ENCODE measurements around the gene KIF7. TPM values are rescaled to one million over a fixed set of nuclear protein-coding genes. Genes with fewer than 3 reads are reported as not detected.
A peak's percentile ranks its signal among the peaks of the same experiment; 100 is the strongest.

The KIF7 gene
- total RNA-seq, 4 donors from 2014 or later = 10.8 to 23.6 (median 18.9) TPM

DNA sequence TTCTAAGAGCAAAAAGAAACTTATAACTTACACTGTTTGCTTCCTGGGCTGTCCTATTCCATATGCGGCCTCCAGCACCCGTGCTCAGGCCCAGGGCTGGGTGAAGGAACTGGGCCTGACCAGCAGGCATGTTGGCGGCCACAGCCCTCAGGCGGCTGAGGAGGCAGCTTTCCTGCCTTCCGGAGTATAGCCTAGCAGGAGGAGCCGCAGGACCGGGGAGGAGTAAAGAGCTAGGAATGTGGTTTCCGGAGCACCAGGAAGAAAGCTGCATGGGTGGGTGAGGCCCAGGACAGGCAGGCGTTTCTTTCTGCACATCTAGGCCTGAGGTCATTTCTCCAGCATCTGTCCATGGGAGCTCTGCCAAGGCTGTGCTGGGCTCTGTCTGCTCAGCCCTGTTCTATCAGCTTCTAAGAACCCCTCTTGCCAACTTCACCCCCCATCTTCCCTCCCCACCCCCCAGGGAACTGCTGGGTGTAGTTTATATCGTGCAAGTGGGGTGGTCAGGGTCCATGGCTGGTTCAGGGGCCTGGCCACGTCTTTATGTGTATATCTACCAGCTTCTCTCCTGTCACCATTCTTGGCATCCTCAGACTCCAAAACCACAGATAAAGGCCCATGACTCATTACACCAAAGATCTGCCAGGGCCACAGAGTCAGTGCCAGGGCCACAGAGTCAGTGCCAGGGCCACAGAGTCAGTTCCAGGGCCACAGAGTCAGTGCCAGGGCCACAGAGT is 7.8 kb upstream of the KIF7 start:
- H3K27me3 ChIP-seq = no peaks in the 10 kb centered on the region
- TF ChIP-seq, protein P1, sequence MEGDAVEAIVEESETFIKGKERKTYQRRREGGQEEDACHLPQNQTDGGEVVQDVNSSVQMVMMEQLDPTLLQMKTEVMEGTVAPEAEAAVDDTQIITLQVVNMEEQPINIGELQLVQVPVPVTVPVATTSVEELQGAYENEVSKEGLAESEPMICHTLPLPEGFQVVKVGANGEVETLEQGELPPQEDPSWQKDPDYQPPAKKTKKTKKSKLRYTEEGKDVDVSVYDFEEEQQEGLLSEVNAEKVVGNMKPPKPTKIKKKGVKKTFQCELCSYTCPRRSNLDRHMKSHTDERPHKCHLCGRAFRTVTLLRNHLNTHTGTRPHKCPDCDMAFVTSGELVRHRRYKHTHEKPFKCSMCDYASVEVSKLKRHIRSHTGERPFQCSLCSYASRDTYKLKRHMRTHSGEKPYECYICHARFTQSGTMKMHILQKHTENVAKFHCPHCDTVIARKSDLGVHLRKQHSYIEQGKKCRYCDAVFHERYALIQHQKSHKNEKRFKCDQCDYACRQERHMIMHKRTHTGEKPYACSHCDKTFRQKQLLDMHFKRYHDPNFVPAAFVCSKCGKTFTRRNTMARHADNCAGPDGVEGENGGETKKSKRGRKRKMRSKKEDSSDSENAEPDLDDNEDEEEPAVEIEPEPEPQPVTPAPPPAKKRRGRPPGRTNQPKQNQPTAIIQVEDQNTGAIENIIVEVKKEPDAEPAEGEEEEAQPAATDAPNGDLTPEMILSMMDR (IDR thresholded peaks at IDR 0.05) = no peak
- TF ChIP-seq EP300 (IDR thresholded peaks at IDR 0.05) = no peak
- TF ChIP-seq POLR2AphosphoS5 (IDR thresholded peaks at IDR 0.05) = peak in 1 of 2 donors; percentile 34
- no peak for TF ChIP-seq POLR2A (IDR thresholded peaks at IDR 0.05; ENCODE audit: low read depth)
- intact Hi-C loops (cut with DNase I) = no loop called here
- peaks cover 22 to 31% (median 23%) of the 10 kb centered on the region in 4 donors for H3K4me1 ChIP-seq
- WGBS = 50% methylated on average over 7 of the region's 11 CpGs
- H3K36me3 ChIP-seq = no peaks in the 10 kb centered on the region
- H3K4me3 ChIP-seq = peak overlapping the region in 1 of 4 donors; percentile 21
- no peak for DNase-seq (ENCODE audit: extremely low spot score)
- peak overlapping the region; percentile 39 to 69 (median 48) for H3K27ac ChIP-seq (replicated peaks in 1 of 4)
- H3K9me3 ChIP-seq = no peaks in the 10 kb centered on the region

DNA sequence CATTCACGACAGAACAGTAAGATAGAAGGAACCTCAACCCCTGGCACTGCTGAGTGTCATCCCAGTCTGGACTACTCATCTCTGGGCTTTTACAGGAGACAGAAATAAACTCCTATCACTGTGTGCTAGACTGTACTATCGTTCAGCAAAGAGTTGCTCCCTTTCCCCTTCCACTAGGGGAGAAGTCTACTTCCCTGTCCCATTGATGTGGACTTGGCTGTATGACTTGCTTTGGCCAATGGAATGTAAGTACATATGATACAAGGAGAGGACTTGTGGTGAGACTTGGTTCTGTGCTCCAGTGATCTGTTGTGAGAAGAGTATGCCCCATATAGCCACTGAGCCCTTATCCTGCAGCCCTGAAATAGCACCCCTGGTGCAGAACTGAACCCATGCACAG is 5.3 kb upstream of the KIF7 start:
- Histone ChIP-seq H3K36me3 (no peaks in the 10 kb centered on the region), H3K4me3 (no peak overlapping the region), H3K9me3 (no peaks in the 10 kb centered on the region), H3K27me3 (no peaks in the 10 kb centered on the region), H3K4me1 (peaks cover 17 to 25% (median 20%) of the 10 kb centered on the region in 4 donors), H3K27ac (replicated peaks in 1 of 4) (no peak overlapping the region)
- intact Hi-C loops (cut with DNase I) = no loop called here
- WGBS = 96% methylated on average over 2 of the region's 2 CpGs
- no peak for DNase-seq (ENCODE audit: extremely low spot score)
- TF ChIP-seq POLR2A (IDR thresholded peaks at IDR 0.05; ENCODE audit: low read depth) (no peak), POLR2AphosphoS5 (IDR thresholded peaks at IDR 0.05) (no peak), EP300 (IDR thresholded peaks at IDR 0.05) (no peak)
- TF ChIP-seq, protein P1 (IDR thresholded peaks at IDR 0.05) = no peak

DNA sequence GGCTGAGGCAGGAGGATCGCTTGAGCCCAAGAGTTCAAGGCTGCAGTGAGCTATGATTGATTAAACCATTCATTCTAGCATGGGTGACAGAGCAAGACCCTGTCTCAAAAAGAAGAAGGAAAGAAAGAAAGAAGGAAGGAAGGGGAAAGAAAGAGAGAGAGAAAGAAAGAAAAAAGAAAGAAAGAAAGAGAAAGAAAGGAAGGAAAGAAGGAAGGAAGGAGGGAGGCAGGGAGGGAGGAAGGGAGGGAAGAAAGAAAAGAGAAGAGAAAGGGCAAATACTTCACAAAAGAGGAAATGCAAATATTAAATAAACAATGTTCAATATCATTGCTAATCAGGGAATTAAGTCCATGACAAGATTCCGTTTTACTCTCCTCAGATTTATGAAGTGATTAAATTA is 4.0 kb upstream of the KIF7 start:
- intact Hi-C loops (cut with DNase I) = no loop called here
- Histone ChIP-seq H3K27me3 (peaks cover 0 to 10% (median 0%) of the 10 kb centered on the region in 4 donors), H3K36me3 (no peaks in the 10 kb centered on the region), H3K4me3 (no peak overlapping the region), H3K9me3 (no peaks in the 10 kb centered on the region), H3K4me1 (peaks cover 15 to 27% (median 20%) of the 10 kb centered on the region in 4 donors), H3K27ac (replicated peaks in 1 of 4) (no peak overlapping the region)
- TF ChIP-seq POLR2AphosphoS5 (IDR thresholded peaks at IDR 0.05) (no peak), EP300 (IDR thresholded peaks at IDR 0.05) (no peak), POLR2A (IDR thresholded peaks at IDR 0.05; ENCODE audit: low read depth) (no peak)
- TF ChIP-seq, protein P1 (IDR thresholded peaks at IDR 0.05) = no peak
- 88% methylated on average over 2 of the region's 2 CpGs for WGBS
- DNase-seq (ENCODE audit: extremely low spot score) = no peak

DNA sequence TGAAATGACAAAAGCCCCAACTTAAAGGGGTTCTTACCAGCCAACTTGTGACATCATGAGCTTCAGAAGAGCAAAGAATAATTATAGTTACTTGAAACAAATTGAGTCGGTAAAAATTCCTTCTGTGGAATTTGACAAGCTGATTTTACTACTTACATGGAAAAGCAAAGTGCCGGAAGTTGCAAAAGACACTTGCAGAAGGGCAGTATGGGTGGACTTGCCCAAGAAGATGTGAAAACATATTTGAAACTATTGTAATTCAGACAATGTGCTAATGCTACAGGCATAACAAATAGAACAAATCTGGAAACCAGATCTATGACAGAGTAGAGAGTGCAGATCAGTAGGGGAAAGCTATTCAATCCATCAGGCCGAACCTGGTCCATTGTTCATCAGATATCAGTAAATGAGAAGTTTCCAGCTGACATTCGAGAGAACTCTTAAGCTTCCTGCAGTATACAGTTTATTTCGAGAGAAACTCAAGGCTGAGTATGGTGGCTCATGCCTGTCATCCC is 2.5 kb upstream of the KIF7 start:
- 91% methylated on average over 5 of the region's 5 CpGs for WGBS
- peaks cover 0 to 11% (median 0%) of the 10 kb centered on the region in 4 donors for H3K27me3 ChIP-seq
- intact Hi-C loops (cut with DNase I) = no loop called here

More for the DNA sequence above, 2.5 kb upstream of the KIF7 start:
- no peak for DNase-seq (ENCODE audit: extremely low spot score)
- Histone ChIP-seq H3K4me3 (no peak overlapping the region), H3K9me3 (no peaks in the 10 kb centered on the region), H3K4me1 (peaks cover 12 to 37% (median 21%) of the 10 kb centered on the region in 4 donors), H3K36me3 (no peaks in the 10 kb centered on the region), H3K27ac (replicated peaks in 1 of 4) (no peak overlapping the region)
- TF ChIP-seq POLR2A (IDR thresholded peaks at IDR 0.05; ENCODE audit: low read depth) (no peak), EP300 (IDR thresholded peaks at IDR 0.05) (no peak), POLR2AphosphoS5 (IDR thresholded peaks at IDR 0.05) (no peak)
- TF ChIP-seq, protein P1 (IDR thresholded peaks at IDR 0.05) = no peak

All from esophagus muscularis mucosa (tissue), 4 donors.